DMS79 treated with DMSO at 0.1 percent for 48 hours (cell line): ENCODE results near the gene AMBRA1.

Experiments used
- DNase-seq: peaks from one replicate; lab custom pipeline; 2025; lab: John Stamatoyannopoulos, UW

AMBRA1 gene

GRCh38 chr11:46505741-46506482 is 87.9 kb downstream of the AMBRA1 start:
- no peak for DNase-seq

- no peak for DNase-seq
Observed at GRCh38 chr11:46504817-46505613, 88.8 kb downstream of the AMBRA1 start.

GRCh38 chr11:46499821-46500220 is 94.0 kb downstream of the AMBRA1 start:
- DNase-seq, result no peak

GRCh38 chr11:46498968-46499367 is 94.9 kb downstream of the AMBRA1 start:
- no peak for DNase-seq

GRCh38 chr11:46498179-46498578 is 95.6 kb downstream of the AMBRA1 start:
- no peak for DNase-seq

- no peak for DNase-seq
Observed at GRCh38 chr11:46497498-46497897, 96.3 kb downstream of the AMBRA1 start.

GRCh38 chr11:46493791-46494190 is 100.0 kb downstream of the AMBRA1 start:
- no peak for DNase-seq

GRCh38 chr11:46492532-46492931 is 101.3 kb downstream of the AMBRA1 start:
- no peak for DNase-seq

- DNase-seq, result no peak
Observed at GRCh38 chr11:46491661-46492330, 102.0 kb downstream of the AMBRA1 start.

GRCh38 chr11:46490666-46491065 is 103.2 kb downstream of the AMBRA1 start:
- DNase-seq, result no peak

GRCh38 chr11:46489656-46490560 is 103.9 kb downstream of the AMBRA1 start:
- no peak for DNase-seq

GRCh38 chr11:46485856-46486443 is 107.9 kb downstream of the AMBRA1 start:
- DNase-seq, result no peak

GRCh38 chr11:46484101-46484500 is 109.7 kb downstream of the AMBRA1 start:
- DNase-seq, result no peak

GRCh38 chr11:46480909-46481308 is 112.9 kb downstream of the AMBRA1 start:
- DNase-seq, result no peak

GRCh38 chr11:46480166-46480726 is 113.6 kb downstream of the AMBRA1 start:
- no peak for DNase-seq

- no peak for DNase-seq
Observed at GRCh38 chr11:46479601-46480000, 114.2 kb downstream of the AMBRA1 start.

- DNase-seq, result no peak
Observed at GRCh38 chr11:46478196-46478595, 115.6 kb downstream of the AMBRA1 start.

- no peak for DNase-seq
Observed at GRCh38 chr11:46477136-46477535, 116.7 kb downstream of the AMBRA1 start.

GRCh38 chr11:46475926-46476545 is 117.8 kb downstream of the AMBRA1 start:
- DNase-seq, result no peak

GRCh38 chr11:46475051-46475925 is 118.5 kb downstream of the AMBRA1 start:
- no peak for DNase-seq
